Heart right ventricle (tissue), 16 donors: ENCODE measurements around the gene SUCLG1. TPM values are rescaled to one million over a fixed set of nuclear protein-coding genes. Genes with fewer than 3 reads are reported as not detected.

ENCODE experiments used
- ATAC-seq, 8 donors: fragments of 200-7000 bp; cut with Tn5 transposase; one replicate each; pipeline ENCODE4 v1.9.1; 2020; ENCODE audit warnings: mild to moderate bottlenecking in 8 of 8, moderate library complexity in 8 of 8, moderate number of reproducible peaks in 1 of 8
- DNase-seq, 2 donors: peaks; one replicate each; pipeline ENCODE4 v3.0.0-alpha.2; 2020
- H3K27ac ChIP-seq, 10 donors: fragments of 200-600 bp; sonication (generic) in 2 of 10; one replicate each; pipeline versions ENCODE4 v1.5.0 to v1.8.0; 2020 to 2022; ENCODE audit warnings: mild to moderate bottlenecking in 3 of 10
- H3K27me3 ChIP-seq, 7 donors: fragments of 200-600 bp; one replicate each; pipeline ENCODE4 v1.8.0; 2021 to 2022; ENCODE audit warnings: mild to moderate bottlenecking in 2 of 7
- H3K36me3 ChIP-seq, 9 donors: fragments of 200-600 bp; sonication (generic) in 1 of 9; one replicate each; pipeline versions ENCODE4 v1.5.0 to v1.8.0; 2020 to 2022; ENCODE audit warnings: mild to moderate bottlenecking in 2 of 9
- H3K4me1 ChIP-seq, 9 donors: fragments of 200-600 bp; sonication (generic) in 1 of 9; one replicate each; pipeline versions ENCODE4 v1.5.0 to v1.8.0; 2020 to 2022; ENCODE audit warnings: mild to moderate bottlenecking in 4 of 9
- H3K4me3 ChIP-seq, 10 donors: fragments of 200-600 bp; sonication (generic) in 2 of 10; one replicate each; pipeline versions ENCODE4 v1.5.0 to v1.8.0; 2020 to 2022; ENCODE audit warnings: mild to moderate bottlenecking in 7 of 10, moderate library complexity in 2 of 10
- H3K9me3 ChIP-seq, 11 donors: fragments of 200-600 bp in 10 of 11; sonication (generic) in 2 of 11; one replicate each; pipeline versions ENCODE4 v1.5.0 to v1.8.0; 2013 to 2022; ENCODE audit warnings: mild to moderate bottlenecking in 2 of 11, control low read depth in 1 of 11, moderate library complexity in 1 of 11
- CTCF ChIP-seq, 9 donors: fragments of 200-600 bp; sonication (generic) in 2 of 9; IDR thresholded peaks; one replicate each; pipeline versions ENCODE4 v1.5.0 to v1.8.0; 2021 to 2022; ENCODE audit warnings: antibody characterized with exemption in 9 of 9, mild to moderate bottlenecking in 5 of 9, moderate library complexity in 1 of 9
- WGBS, 2 donors: extraction: QIAGEN DNeasy Blood & Tissue Kit; methylation state at CpG; one replicate each; pipeline ENCODE4 v1.1.7; 2013; ENCODE audit warnings: inconsistent platforms in 1 of 2; 5-methylcytosine and 5-hydroxymethylcytosine counted together
- intact Hi-C, 10 donors: fragments of 100-400 bp; cut with DNase I; formaldehyde crosslinking; loops; one replicate each; pipeline versions ENCODE4 v1.11.1 to v1.14.2; 2022
- polyA plus RNA-seq, 2 donors: library from polyadenylated mRNA; stranded (reverse); fragments of 200-250 nt; gene quantifications; one replicate each; pipeline ENCODE4 v1.2.3, GENCODE V29; 2013
- total RNA-seq, 10 donors: library from RNA; stranded (reverse); fragmentation: NEBNext Ultra II Directional in 3 of 10; extraction: Animal tissue kit (Norgen Biotek cat#: 25700) in 3 of 10; gene quantifications; one replicate each; pipeline versions ENCODE4 v1.2.1 to v1.2.4, GENCODE V29; 2021 to 2023
- donor health status: Arrhythmogenic right ventricular cardiomyopathy.
- donor health status: ischemic (EF 13 %, LVEDD 7.1; RV severe dilation, severe dysfunction).
- donor health status: healthy with polysubstance abuse.
- donor health status: DM: no; HTN: yes; CAD: no.
- donor health status: DM: no; HTN: no; CAD: no.
- donor health status: ischemic (EF 25% LVEDD 6.9; RV normal size, moderate dysfunction).
- donor health status: ischemic (EF 25% LVEDD 5.7; RV mildly dilated, moderate dysfunction).
- donor health status: healthy.
- donor health status: DM: yes; HTN: yes; CAD: no.
- donor health status: Ischemic cardiomyopathy.
- donor health status: ischemic (EF 35%, LVEDD 5.7; RV mildly dilated, moderate dysfunction).
- donor health status: nonischemic (EF 11% LVEDD 7.7; RV severe dilation, severe dysfunction).
- donor health status: DM: yes; HTN: yes; CAD: no.
- donor health status: PGD.
- donor health status: ischemic (EF 29% LVEDD 5.4; RV normal size, mild dysfunction).
- donor health status: nonischemic (EF 23%, LVEDD 6.1; RV moderate dilation, normal function).

SUCLG1 gene
- total and polyA plus RNA-seq, 12 donors: 195 to 330 (median 284) TPM

DNA sequence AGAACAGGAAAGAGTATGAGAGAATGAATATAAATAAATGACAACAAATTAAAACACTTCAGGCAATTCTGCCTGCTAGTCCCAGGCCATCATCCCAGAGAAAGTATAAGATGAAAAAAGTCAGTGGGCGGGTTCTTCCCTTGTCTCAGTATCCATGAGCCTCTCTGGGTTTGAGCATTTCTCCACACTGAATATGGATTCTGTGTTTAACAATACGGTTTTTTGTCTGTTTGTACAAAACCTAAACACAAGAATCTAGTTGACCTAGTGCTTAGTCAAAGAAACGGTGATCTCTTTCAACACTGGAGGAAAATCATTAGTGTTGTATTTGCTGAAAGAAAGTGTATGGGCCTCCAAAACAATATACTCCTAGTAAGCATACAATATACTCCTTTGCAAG lies 10.0 kb downstream of the SUCLG1 start:
- Histone ChIP-seq H3K36me3 (peaks cover 0 to 57% (median 7%) of the 10 kb centered on the region in 9 donors), H3K4me1 (peaks cover 0 to 57% (median 37%) of the 10 kb centered on the region in 9 donors), H3K9me3 (no peaks in the 10 kb centered on the region), H3K27ac (no peak overlapping the region), H3K27me3 (no peaks in the 10 kb centered on the region), H3K4me3 (no peak overlapping the region)
- no peak for TF ChIP-seq CTCF (IDR thresholded peaks at IDR 0.05)
- intact Hi-C loops: no loop called here
- no peak for DNase-seq
- WGBS, 2 donors: 80 to 85% methylated on average over 3 of the region's 3 CpGs
- ATAC-seq: no peak

- Histone ChIP-seq H3K36me3 (peaks cover 0 to 98% (median 41%) of the 10 kb centered on the region in 9 donors), H3K9me3 (no peaks in the 10 kb centered on the region)
Observed at GRCh38 chr2:84443477-84443876, 15.6 kb downstream of the SUCLG1 start.

GRCh38 chr2:84442888-84443287 lies 16.2 kb downstream of the SUCLG1 start:
- WGBS, 2 donors: 75 to 79% methylated on average over 3 of the region's 3 CpGs
- intact Hi-C loops: no loop called here

More at GRCh38 chr2:84443477-84443876, 15.6 kb downstream of the SUCLG1 start:
- Histone ChIP-seq H3K27me3 (no peaks in the 10 kb centered on the region), H3K27ac (no peak overlapping the region), H3K4me1 (peaks cover 0 to 11% (median 0%) of the 10 kb centered on the region in 9 donors), H3K4me3 (no peak overlapping the region)
- no peak for ATAC-seq
- TF ChIP-seq CTCF (IDR thresholded peaks at IDR 0.05): no peak
- no peak for DNase-seq
- intact Hi-C loops: no loop called here

DNA sequence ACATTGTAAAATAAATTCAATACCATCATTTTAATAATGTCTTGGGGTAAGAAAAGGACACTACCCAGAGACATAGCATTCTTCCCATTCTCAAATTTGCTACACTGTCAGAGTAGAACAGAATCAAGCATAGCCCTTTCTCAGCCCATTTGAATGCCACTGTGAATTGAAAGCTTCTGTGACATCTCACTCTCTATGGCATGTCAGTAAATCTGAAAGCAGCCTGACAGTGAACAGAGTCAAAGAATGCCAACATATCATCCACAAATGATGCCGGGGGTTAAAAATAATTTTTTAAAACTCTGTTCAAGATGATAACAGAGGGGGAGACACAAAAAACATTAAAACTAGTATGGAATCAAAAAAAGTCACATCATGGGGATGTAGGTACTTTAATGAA lies 17.6 kb downstream of the SUCLG1 start:
- WGBS, 2 donors: 38 to 67% methylated on average over 1 of the region's 1 CpG
- TF ChIP-seq CTCF (IDR thresholded peaks at IDR 0.05): no peak
- H3K9me3 ChIP-seq: no peaks in the 10 kb centered on the region
- peaks cover 0 to 23% (median 7%) of the 10 kb centered on the region in 9 donors for H3K4me1 ChIP-seq
- H3K36me3 ChIP-seq: peaks cover 0 to 99% (median 47%) of the 10 kb centered on the region in 9 donors
- no peaks in the 10 kb centered on the region for H3K27me3 ChIP-seq
- H3K27ac ChIP-seq: no peak overlapping the region
- intact Hi-C loops: no loop called here
- ATAC-seq (no peak), DNase-seq (no peak)
- H3K4me3 ChIP-seq: no peak overlapping the region

More at GRCh38 chr2:84442888-84443287, 16.2 kb downstream of the SUCLG1 start:
- no peak overlapping the region for H3K27ac ChIP-seq
- peaks cover 0 to 99% (median 44%) of the 10 kb centered on the region in 9 donors for H3K36me3 ChIP-seq
- TF ChIP-seq CTCF (IDR thresholded peaks at IDR 0.05): no peak
- DNase-seq (no peak), ATAC-seq (no peak)
- H3K4me3 ChIP-seq: no peak overlapping the region
- H3K27me3 ChIP-seq: no peaks in the 10 kb centered on the region
- peaks cover 0 to 12% (median 0%) of the 10 kb centered on the region in 9 donors for H3K4me1 ChIP-seq
- no peaks in the 10 kb centered on the region for H3K9me3 ChIP-seq
